ACHN (cell line): ENCODE results near the gene CES1.
"Not testable (repeated sequence)": the region's sequence is repeated elsewhere in the genome, so short reads cannot be mapped to it uniquely, and the experiment has no call there.

Experiments used
- DNase-seq: peaks from one replicate; pipeline ENCODE4 v3.0.0-alpha.2; 2015
- in situ Hi-C: cut with HindIII; loops from 2 replicates; pipeline ENCODE4 v1.10.0; 2017; ENCODE audit warnings: low sequenced_read_pairs, low pct_ligation_motif_present, low pct_unique_long_range_greater_than_20kb

Gene CES1

GRCh38 chr16:55810451-55810961, 22.4 kb downstream of the CES1 start:
- in situ Hi-C loops, result no loop called here
- DNase-seq, result no peak

- no peak for DNase-seq
- in situ Hi-C loops, result no loop called here
These were observed 23.0 kb downstream of the CES1 start for GRCh38 chr16:55809851-55810250.

DNA sequence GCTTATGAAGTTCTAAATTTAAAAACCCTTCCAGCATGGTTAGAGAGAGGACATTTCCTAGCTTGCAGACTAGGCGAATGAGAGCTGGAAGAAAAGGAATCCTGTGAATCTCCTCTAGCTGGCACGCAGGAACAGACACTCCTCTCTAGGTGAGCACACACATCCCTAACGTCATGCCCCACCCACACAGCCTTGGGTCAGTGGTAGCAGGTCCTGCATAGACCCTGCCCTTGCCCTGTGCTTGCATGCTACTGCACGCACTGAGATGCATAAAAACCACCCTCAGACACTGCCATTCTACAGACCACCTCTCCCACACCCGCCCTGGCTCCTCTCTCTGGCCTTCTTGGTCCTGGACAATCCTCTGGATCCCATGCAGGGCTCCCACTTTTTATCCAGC, 23.5 kb downstream of the CES1 start:
- in situ Hi-C loops, result no loop called here
- DNase-seq, result no peak

- DNase-seq, in situ Hi-C loops: not testable (repeated sequence)
These were observed 24.6 kb downstream of the CES1 start for GRCh38 chr16:55808286-55808685.

DNA sequence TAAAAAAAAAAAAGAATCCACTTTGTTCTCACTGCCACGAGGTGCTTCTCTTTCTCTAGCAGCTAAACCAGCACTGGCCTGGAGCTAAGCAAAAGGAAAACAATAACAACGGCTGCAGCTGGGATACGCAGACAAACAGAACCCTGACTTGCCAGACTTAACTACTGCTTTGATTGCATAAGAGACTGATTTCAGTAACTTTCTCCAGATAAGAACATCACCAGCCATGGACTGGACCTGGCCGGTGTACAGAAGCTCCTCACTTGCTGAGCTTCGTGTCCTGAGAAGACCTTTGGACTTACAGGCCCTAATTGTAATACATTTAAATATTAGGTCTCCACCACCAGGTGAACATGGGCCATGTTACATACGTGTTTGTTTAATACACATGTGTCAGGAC, 27.8 kb downstream of the CES1 start:
- in situ Hi-C loops, result not testable (repeated sequence)

DNA sequence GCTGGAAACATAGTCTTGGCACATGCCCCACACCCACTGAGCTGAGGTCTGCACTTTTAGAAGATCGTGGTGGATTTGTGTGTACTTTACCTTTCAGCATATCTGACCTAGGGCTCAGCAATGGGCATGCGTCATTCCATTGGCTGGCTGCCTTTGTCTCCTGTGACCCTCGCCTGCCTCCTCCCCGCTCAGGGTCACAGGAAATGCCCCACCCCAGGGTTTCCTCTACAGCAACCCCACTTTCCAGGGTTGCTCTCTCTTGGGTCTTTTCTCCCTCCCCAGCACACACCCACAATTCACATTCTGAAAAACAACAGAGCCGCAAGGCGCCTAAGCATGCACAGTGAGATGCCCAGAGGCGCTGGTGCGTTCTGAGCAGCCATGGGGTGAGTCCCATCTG, 29.2 kb downstream of the CES1 start:
- in situ Hi-C loops, DNase-seq: not testable (repeated sequence)

More for the DNA sequence above, 27.8 kb downstream of the CES1 start:
- not testable (repeated sequence) for DNase-seq

- DNase-seq, in situ Hi-C loops: not testable (repeated sequence)
These were observed 39.9 kb downstream of the CES1 start for GRCh38 chr16:55792934-55793374.

- DNase-seq, in situ Hi-C loops: not testable (repeated sequence)
These were observed 41.4 kb downstream of the CES1 start for GRCh38 chr16:55791512-55791911.

GRCh38 chr16:55790240-55790639, 42.7 kb downstream of the CES1 start:
- DNase-seq, in situ Hi-C loops: not testable (repeated sequence)

DNA sequence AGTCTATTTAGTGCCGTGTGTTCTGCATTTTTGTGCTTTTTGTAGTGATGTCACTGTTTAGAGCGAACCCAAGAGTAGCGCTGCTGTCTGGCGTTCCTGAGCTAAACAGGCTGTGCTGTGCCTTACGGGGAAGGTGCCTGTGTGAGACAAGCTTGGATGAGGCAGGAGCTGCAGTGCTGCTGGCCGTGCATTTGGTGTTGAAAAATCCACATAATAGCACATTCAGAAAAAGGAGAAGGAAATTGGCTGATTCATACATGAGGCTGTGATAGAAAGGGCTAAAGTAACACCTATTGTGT, 50.2 kb downstream of the CES1 start:
- in situ Hi-C loops, DNase-seq: not testable (repeated sequence)

DNA sequence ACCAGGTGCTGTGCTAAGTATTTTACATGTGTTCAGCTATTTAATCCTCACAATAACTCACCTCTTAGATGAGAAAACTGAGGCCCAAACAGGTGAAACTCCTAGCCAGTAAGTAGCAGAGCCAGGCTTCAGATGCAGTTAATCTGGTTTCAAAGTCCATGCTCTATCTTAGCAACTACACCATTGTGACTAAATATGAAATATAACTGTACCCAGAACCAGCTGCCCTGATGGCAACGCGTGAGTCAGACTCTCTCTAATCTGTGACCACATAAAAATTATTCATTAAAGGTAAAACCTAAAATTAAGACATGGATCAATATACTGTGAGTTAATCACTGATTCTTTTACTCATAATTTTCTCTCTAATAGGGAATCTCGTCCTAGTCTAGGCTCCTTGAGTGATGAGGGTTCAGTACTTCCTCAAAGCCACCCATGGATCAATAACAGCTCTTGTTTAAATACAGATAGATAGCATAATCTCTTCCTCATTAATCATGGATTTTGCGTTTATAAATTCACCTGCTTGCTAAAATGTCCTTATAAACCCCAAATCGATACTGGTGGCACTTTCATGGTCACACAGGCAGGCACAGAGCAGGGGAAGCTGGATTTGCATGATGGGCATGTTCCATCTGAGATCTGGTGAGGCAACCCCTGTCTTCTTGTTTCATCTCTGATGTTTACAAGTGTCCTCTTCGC, 50.7 kb downstream of the CES1 start:
- in situ Hi-C loops, DNase-seq: not testable (repeated sequence)

- in situ Hi-C loops, DNase-seq: not testable (repeated sequence)
These were observed 51.4 kb downstream of the CES1 start for GRCh38 chr16:55781456-55781855.

- DNase-seq, in situ Hi-C loops: not testable (repeated sequence)
These were observed 52.8 kb downstream of the CES1 start for GRCh38 chr16:55780095-55780407.

DNA sequence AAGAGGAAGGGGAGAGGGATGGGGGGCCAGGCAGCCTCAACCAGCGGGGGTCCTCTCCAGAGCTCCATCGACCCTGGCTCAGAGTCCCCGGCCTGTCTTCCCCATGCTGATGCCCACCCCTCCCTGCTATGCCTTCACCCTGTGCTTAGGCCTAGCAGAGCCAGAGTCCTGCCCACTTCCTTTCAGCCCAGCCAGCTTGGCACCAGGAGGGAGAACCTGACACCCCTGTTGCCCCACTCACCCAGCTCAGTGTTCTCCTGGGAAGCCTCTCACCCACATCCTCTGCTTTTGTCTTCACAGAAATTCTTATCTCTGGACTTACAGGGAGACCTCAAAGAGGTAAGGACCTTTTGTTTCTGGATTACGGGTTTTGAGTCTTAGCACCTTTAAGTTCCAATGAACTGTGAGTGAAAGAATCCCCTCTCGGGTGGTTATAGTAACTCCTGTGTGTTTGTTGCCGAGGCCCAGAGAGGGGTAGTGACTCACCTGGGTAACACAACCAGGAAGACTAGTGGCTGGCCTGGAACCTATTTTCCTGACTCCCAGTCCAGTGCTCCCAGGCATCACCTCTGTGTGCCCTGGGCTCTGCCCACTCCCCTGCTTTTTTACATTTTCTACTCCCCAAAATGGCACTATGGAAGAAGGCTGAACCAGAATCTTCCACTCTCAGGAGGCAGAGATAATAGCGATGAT, 53.3 kb downstream of the CES1 start:
- DNase-seq, result no peak

GRCh38 chr16:55778757-55779156, 54.1 kb downstream of the CES1 start:
- in situ Hi-C loops, result no loop called here
- DNase-seq, result no peak

More for the DNA sequence above, 53.3 kb downstream of the CES1 start:
- in situ Hi-C loops, result no loop called here

GRCh38 chr16:55775857-55776256, 57.0 kb downstream of the CES1 start:
- in situ Hi-C loops, result no loop called here
- DNase-seq, result no peak

DNA sequence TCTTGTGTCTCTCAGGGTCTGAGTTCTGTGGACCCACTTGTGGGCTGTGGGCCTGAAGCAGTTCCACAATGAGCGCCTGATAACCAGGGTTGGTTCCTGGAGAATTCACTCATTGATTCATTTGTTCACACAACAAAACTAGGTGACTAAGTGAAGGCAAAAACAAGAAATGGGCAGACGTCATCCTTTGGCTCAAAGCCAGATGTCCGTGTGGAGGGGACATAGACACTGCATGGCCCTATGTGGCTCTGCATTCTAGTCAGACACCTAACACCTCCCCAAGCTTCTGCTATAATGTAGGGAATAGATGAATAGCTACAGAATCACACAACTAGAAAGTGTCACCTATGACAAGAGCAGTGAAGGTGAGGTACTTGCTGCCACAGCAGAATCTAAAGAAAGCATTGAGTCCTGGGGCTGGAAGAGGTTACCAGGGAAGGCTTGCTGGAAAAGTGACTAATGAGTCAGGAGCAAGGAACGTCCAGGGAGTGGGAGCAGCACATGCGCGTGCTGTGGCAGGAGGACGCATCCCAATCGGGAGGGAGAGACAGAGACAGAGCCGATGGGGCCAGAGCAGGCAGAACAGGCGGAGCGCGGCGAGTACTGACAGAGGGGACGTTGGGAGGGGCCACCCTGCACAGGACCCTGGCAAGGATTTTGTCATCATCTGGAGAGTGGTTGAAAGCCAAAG, 58.9 kb downstream of the CES1 start:
- in situ Hi-C loops, result no loop called here
- no peak for DNase-seq

- in situ Hi-C loops, result no loop called here
- no peak for DNase-seq
These were observed 67.7 kb downstream of the CES1 start for GRCh38 chr16:55765161-55765560.

DNA sequence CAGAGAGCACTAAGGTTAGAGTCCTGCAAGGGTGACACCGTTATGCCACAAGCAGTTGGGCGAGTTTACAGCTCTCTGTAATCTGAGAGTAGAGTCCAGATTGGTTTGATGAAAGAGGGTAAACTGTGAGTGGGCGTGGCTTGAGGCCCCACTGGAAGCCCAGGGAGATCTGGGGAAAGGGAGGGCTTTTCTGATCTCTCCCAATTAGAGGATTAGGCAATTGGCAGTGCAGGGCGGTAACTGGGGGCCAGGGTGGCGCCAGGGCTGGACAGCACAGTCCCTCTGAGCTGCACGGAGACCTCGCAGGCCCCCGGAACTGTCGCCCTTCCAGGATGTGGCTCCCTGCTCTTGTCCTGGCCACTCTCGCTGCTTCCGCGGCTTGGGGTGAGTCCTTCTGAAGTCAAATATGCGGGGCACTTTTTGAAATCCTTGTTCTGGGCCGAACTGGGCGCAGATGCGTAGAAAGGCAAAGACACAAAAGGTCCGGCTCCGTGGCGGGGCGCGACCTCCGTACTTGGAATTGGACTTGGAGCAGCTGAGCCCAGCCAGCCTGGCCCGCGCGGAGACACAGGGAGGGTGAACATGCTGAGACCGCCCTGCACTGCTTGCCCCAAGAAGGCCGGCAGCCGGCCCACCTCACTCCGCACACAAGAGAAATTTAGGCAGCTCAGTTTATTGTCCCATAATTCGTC, 72.4 kb downstream of the CES1 start:
- in situ Hi-C loops, result no loop called here
- DNase-seq, result no peak
